ENCODE measurements around the gene RAD51.

RAD51 gene

GRCh38 chr15:40743921-40744814 lies 49.2 kb downstream of the RAD51 start:
- DNase-seq, result no peak
- Histone ChIP-seq H3K36me3 (peaks cover 64% of the 10 kb centered on the region), H3K4me3 (ENCODE audit: low read depth, low read length) (no peak overlapping the region), H3K4me1 (peaks cover 8% of the 10 kb centered on the region), H3K27me3 (no peaks in the 10 kb centered on the region), H3K9me3 (no peaks in the 10 kb centered on the region)
- TF ChIP-seq, protein P1, sequence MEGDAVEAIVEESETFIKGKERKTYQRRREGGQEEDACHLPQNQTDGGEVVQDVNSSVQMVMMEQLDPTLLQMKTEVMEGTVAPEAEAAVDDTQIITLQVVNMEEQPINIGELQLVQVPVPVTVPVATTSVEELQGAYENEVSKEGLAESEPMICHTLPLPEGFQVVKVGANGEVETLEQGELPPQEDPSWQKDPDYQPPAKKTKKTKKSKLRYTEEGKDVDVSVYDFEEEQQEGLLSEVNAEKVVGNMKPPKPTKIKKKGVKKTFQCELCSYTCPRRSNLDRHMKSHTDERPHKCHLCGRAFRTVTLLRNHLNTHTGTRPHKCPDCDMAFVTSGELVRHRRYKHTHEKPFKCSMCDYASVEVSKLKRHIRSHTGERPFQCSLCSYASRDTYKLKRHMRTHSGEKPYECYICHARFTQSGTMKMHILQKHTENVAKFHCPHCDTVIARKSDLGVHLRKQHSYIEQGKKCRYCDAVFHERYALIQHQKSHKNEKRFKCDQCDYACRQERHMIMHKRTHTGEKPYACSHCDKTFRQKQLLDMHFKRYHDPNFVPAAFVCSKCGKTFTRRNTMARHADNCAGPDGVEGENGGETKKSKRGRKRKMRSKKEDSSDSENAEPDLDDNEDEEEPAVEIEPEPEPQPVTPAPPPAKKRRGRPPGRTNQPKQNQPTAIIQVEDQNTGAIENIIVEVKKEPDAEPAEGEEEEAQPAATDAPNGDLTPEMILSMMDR (IDR thresholded peaks at IDR 0.05; ENCODE audit: low read depth, low read length), result peak; percentile 11; the same call in 1 of the 2 replicates

- Histone ChIP-seq H3K27me3 (no peaks in the 10 kb centered on the region), H3K4me3 (ENCODE audit: low read depth, low read length) (no peak overlapping the region), H3K4me1 (peaks cover 8% of the 10 kb centered on the region), H3K36me3 (peaks cover 64% of the 10 kb centered on the region), H3K9me3 (no peaks in the 10 kb centered on the region)
- TF ChIP-seq, protein P1 (IDR thresholded peaks at IDR 0.05; ENCODE audit: low read depth, low read length), result no peak
- no peak for DNase-seq
These were observed 49.8 kb downstream of the RAD51 start for GRCh38 chr15:40744815-40745152.

- Histone ChIP-seq H3K9me3 (no peaks in the 10 kb centered on the region), H3K27me3 (no peaks in the 10 kb centered on the region), H3K36me3 (peaks cover 68% of the 10 kb centered on the region), H3K4me1 (peaks cover 8% of the 10 kb centered on the region), H3K4me3 (ENCODE audit: low read depth, low read length) (no peak overlapping the region)
- peak; percentile 85 for DNase-seq
- TF ChIP-seq, protein P1 (IDR thresholded peaks at IDR 0.05; ENCODE audit: low read depth, low read length), result no peak
These were observed 52.0 kb downstream of the RAD51 start for GRCh38 chr15:40746916-40747418.

DNA sequence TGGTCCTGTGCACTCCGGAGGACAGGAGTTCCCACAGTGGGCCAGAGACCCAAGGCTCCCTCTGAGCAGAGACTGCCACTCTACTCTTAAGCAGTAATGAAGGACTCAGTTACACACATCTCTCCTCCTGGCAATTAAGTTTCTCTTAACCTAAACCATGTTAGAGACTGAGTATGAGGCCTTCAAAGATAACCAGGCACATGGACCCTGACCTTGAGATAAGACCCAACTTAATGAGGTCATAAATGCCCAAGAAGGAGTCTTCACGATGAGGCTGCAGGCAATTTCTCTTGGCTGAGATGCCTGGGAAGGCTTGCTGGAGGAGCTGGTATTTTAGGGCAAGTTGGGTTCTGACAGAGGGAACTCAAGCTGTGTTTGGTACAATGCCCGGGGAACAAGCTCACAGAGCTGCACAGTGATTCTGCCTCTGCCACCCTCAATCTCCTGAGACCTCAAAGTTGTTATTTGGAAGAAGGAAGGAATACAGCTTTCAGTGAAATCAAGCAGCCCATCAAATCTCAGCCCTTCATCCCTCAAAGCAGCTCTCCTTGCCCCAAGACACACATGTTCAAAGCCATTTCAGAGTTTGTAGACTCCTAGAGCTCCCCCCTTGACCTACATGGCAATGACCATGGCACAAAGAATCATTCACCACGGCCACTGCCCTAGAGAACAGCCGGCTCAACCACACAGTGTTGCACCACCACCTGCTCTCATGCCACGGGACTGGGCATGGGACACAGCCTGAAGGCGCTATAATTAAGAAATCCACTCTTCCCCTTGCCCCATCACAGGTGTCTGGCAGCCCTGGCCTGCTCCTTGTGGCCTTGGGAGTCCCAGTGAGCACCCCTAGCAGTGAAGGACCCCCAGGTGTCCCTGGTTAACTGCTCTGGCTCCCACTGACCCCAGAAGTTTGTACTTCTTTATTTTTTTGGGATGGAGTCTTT lies 53.0 kb downstream of the RAD51 start:
- Histone ChIP-seq H3K9me3 (no peaks in the 10 kb centered on the region), H3K27me3 (no peaks in the 10 kb centered on the region), H3K4me1 (peaks cover 8% of the 10 kb centered on the region), H3K36me3 (peaks cover 60% of the 10 kb centered on the region), H3K4me3 (ENCODE audit: low read depth, low read length) (no peak overlapping the region)
- TF ChIP-seq, protein P1 (IDR thresholded peaks at IDR 0.05; ENCODE audit: low read depth, low read length), result no peak
- DNase-seq, result no peak

- Histone ChIP-seq H3K27me3 (no peaks in the 10 kb centered on the region), H3K36me3 (peaks cover 47% of the 10 kb centered on the region), H3K4me1 (peaks cover 8% of the 10 kb centered on the region), H3K9me3 (no peaks in the 10 kb centered on the region), H3K4me3 (ENCODE audit: low read depth, low read length) (no peak overlapping the region)
- TF ChIP-seq, protein P1 (IDR thresholded peaks at IDR 0.05; ENCODE audit: low read depth, low read length), result no peak
- no peak for DNase-seq
These were observed 54.2 kb downstream of the RAD51 start for GRCh38 chr15:40749151-40749630.
